Suprapubic skin (tissue), 4 donors: Measurements from ENCODE around the gene TBX22. TPM values are rescaled to one million over a fixed set of nuclear protein-coding genes. Genes with fewer than 3 reads are reported as not detected.
"Not testable (repeated sequence)": the region's sequence is repeated elsewhere in the genome, so short reads cannot be mapped to it uniquely, and the experiment has no call there.

Source experiments
- DNase-seq, 2 donors: peaks; one replicate each; pipeline ENCODE4 v3.0.0-alpha.2; 2019; ENCODE audit warnings: low spot score in 2 of 2
- H3K27ac ChIP-seq: fragments of 200-600 bp; sonication (generic); one replicate; pipeline ENCODE4 v1.5.1; 2019
- H3K27me3 ChIP-seq: fragments of 200-600 bp; sonication (generic); one replicate; pipeline ENCODE4 v1.5.1; 2019
- H3K36me3 ChIP-seq: fragments of 200-600 bp; sonication (generic); one replicate; pipeline ENCODE4 v1.5.1; 2019
- H3K4me1 ChIP-seq: fragments of 200-600 bp; sonication (generic); one replicate; pipeline ENCODE4 v1.5.1; 2019
- H3K4me3 ChIP-seq: fragments of 200-600 bp; sonication (generic); one replicate; pipeline ENCODE4 v1.5.1; 2019; ENCODE audit warnings: mild to moderate bottlenecking
- H3K9me3 ChIP-seq: fragments of 200-600 bp; sonication (generic); one replicate; pipeline ENCODE4 v1.5.1; 2019
- EP300 ChIP-seq: sonication (generic); formaldehyde crosslinking; IDR thresholded peaks from one replicate; pipeline ENCODE4 v1.6.1; 2017; ENCODE audit warnings: antibody characterized with exemption
- POLR2A ChIP-seq, 2 donors: fragments of 450-650 bp; IDR thresholded peaks; one replicate each; pipeline ENCODE4 v1.6.1; 2017; ENCODE audit warnings: antibody characterized with exemption in 2 of 2, mild to moderate bottlenecking in 2 of 2, moderate library complexity in 2 of 2
- POLR2AphosphoS5 ChIP-seq, 3 donors: sonication (generic); formaldehyde crosslinking; IDR thresholded peaks; one replicate each; pipeline ENCODE4 v1.6.1; 2017; ENCODE audit warnings: antibody characterized with exemption in 3 of 3
- WGBS: methylation state at CpG from one replicate; pipeline ENCODE4 v1.1.5; 2018; 5-methylcytosine and 5-hydroxymethylcytosine counted together
- total RNA-seq, 4 donors: library from RNA; depleted of rRNA; stranded (reverse); fragments of >200 nt; gene quantifications; one replicate each; pipeline ENCODE4 v1.1.0, GENCODE V29; 2016
- TF ChIP-seq, protein P1 (sequence below), 2 donors: fragments of 200-600 bp in 1 of 2; fragments of 450-650 bp in 1 of 2; sonication (generic) in 1 of 2; IDR thresholded peaks; one replicate each; pipeline ENCODE4 v1.5.1; 2016 to 2019; ENCODE audit warnings: antibody characterized with exemption in 2 of 2, mild to moderate bottlenecking in 1 of 2, moderate library complexity in 1 of 2

The TBX22 gene
- total RNA-seq, 4 donors from 2014 or later, result not detected

DNA sequence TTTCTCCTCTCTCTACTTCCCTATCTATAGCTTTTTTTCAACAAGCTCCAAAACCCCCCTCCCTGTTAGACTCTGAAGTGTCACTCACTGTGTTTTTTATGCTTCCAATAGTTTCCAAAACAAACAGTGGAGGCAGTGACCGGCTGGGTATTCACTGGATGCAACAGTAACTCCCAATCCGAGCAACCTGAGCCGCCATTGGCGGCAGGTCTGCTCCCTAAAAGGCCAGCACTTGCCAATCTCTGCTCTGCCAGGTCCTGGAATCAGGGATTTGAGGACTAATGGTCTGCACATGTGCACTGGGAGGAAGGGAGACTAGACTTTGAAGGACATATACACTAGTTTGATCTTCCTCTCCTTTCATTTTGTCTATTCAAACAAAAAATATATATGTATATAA lies 7.1 kb downstream of the TBX22 start:
- no peaks in the 10 kb centered on the region for H3K36me3 ChIP-seq
- H3K4me3 ChIP-seq, result no peak overlapping the region
- WGBS, result 24% methylated on average over 4 of the region's 4 CpGs
- H3K27me3 ChIP-seq, result no peaks in the 10 kb centered on the region
- H3K4me1 ChIP-seq, result no peaks in the 10 kb centered on the region
- H3K27ac ChIP-seq, result no peak overlapping the region
- TF ChIP-seq POLR2AphosphoS5 (IDR thresholded peaks at IDR 0.05) (no peak), EP300 (no peak), POLR2A (IDR thresholded peaks at IDR 0.05) (no peak)
- TF ChIP-seq, protein P1, sequence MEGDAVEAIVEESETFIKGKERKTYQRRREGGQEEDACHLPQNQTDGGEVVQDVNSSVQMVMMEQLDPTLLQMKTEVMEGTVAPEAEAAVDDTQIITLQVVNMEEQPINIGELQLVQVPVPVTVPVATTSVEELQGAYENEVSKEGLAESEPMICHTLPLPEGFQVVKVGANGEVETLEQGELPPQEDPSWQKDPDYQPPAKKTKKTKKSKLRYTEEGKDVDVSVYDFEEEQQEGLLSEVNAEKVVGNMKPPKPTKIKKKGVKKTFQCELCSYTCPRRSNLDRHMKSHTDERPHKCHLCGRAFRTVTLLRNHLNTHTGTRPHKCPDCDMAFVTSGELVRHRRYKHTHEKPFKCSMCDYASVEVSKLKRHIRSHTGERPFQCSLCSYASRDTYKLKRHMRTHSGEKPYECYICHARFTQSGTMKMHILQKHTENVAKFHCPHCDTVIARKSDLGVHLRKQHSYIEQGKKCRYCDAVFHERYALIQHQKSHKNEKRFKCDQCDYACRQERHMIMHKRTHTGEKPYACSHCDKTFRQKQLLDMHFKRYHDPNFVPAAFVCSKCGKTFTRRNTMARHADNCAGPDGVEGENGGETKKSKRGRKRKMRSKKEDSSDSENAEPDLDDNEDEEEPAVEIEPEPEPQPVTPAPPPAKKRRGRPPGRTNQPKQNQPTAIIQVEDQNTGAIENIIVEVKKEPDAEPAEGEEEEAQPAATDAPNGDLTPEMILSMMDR (IDR thresholded peaks at IDR 0.05), result no peak
- no peaks in the 10 kb centered on the region for H3K9me3 ChIP-seq
- DNase-seq, result no peak

DNA sequence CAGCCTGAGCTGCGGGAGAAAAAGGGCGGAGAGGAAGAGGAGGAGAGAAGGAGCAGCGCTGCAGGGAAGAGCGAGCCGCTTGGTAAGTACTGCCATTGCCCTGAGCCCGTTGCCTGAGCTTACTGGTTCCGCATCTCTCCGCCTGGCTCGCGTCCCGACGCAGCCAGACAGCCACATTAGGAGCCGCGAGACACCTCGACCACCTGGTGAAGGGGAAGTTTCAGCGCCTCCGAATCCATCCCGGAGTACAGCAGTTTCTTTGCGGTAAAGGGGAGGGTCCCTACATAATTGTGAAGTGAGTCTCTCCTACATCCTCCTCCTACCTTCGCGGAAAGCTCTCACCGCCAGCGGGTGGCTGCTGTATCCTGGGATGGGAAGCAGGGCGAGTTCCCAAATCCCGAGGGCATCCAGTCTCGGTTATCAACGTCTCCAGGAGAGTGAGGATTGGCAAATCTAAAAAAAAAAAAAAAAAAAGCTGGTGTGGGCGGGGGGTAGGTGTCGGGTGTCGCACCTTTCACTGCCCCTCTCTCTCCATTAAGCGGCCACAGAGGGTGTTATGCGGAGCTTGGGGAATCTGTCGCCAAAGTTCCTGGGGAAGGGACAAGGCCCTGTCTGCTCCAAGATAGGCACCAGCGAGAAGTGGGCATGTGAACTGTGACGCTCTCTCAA lies 7.9 kb downstream of the TBX22 start:
- TF ChIP-seq EP300 (no peak), POLR2A (IDR thresholded peaks at IDR 0.05) (no peak), POLR2AphosphoS5 (IDR thresholded peaks at IDR 0.05) (no peak)
- TF ChIP-seq, protein P1 (IDR thresholded peaks at IDR 0.05), result no peak
- no peaks in the 10 kb centered on the region for H3K9me3 ChIP-seq
- H3K27me3 ChIP-seq, result no peaks in the 10 kb centered on the region
- peak overlapping the region; percentile 6 for H3K4me3 ChIP-seq
- H3K36me3 ChIP-seq, result no peaks in the 10 kb centered on the region
- H3K27ac ChIP-seq, result no peak overlapping the region
- no peaks in the 10 kb centered on the region for H3K4me1 ChIP-seq
- 28% methylated on average over 26 of the region's 35 CpGs for WGBS
- no peak for DNase-seq

DNA sequence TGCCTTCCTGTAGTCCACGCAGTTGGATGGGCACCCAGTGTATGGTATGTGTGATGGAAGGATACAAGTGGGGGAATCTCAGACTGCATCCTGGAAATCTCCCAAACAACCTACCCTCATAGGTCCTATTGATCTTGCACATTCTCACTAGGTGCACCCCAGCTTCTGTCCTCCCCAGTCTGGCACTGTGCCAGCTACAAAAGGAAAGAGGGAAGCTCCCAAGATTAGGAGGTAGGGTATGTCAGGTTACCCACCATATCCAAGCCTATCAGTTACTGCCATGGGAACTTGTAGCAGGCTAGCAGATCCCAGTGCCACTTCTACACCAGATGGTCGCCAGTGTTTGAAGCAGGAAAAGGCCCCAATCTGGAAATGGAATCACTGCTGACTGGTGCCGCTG lies 11.6 kb downstream of the TBX22 start:
- WGBS, result 69% methylated on average over 3 of the region's 3 CpGs
- Histone ChIP-seq H3K9me3 (no peaks in the 10 kb centered on the region), H3K27me3 (no peaks in the 10 kb centered on the region), H3K4me3 (no peak overlapping the region), H3K27ac (no peak overlapping the region), H3K4me1 (no peaks in the 10 kb centered on the region), H3K36me3 (no peaks in the 10 kb centered on the region)
- no peak for TF ChIP-seq POLR2A (IDR thresholded peaks at IDR 0.05)
- TF ChIP-seq, protein P1 (IDR thresholded peaks at IDR 0.05), result no peak
- TF ChIP-seq POLR2AphosphoS5 (IDR thresholded peaks at IDR 0.05), result no peak
- no peak for TF ChIP-seq EP300
- DNase-seq, result no peak

DNA sequence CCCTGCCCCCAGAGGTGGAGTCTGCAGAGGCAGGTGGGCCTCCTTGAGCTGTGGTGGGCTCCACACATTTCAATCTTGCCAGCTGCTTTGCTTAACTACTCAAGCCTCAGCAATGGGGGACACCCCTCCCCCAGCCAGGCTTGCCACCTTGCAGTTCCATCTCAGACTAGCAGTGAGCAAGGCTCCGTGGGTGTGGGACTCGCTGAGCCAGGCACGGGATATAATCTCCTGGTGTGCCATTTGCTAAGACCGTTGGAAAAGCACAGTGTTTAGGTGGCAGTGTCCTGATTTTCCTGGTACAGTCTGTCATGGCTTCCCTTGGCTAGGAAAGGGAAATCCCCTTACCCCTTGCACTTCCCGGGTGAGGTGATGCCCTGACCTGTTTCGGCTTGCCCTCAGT lies 51.6 kb downstream of the TBX22 start:
- not testable (repeated sequence) for H3K27ac ChIP-seq, H3K4me3 ChIP-seq, H3K27me3 ChIP-seq, H3K4me1 ChIP-seq, H3K9me3 ChIP-seq, H3K36me3 ChIP-seq, DNase-seq
- WGBS, result 68% methylated on average over 4 of the region's 6 CpGs

DNA sequence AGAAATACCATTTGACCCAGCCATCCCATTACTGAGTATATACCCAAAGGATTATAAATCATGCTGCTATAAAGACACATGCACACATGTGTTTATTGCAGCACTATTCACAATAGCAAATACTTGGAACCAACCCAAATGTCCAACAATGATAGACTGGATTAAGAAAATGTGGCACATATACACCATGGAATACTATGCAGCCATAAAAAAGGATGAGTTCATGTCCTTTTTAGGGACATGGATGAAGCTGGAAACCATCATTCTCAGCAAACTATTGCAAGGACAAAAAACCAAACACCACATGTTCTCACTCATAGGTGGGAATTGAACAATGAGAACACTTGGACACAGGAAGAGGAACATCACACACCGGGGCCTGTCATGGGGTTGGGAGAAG lies 61.1 kb downstream of the TBX22 start:
- WGBS, result 96% methylated on average over 1 of the region's 1 CpG
- not testable (repeated sequence) for H3K27me3 ChIP-seq, H3K4me1 ChIP-seq, DNase-seq, H3K9me3 ChIP-seq, H3K36me3 ChIP-seq, H3K4me3 ChIP-seq, H3K27ac ChIP-seq
